Retinal pigment epithelial cell (primary cell): Measurements from ENCODE around the gene KLC4.

Experiments
- DNase-seq: peaks from one replicate; pipeline ENCODE4 v3.0.0-alpha.2; 2010; ENCODE audit warnings: low read depth
- H3K4me3 ChIP-seq: 2 replicates; pipeline ENCODE4 v1.5.1; 2011; ENCODE audit warnings: mild to moderate bottlenecking, low read length, control low read depth, moderate library complexity
- CTCF ChIP-seq: conservative IDR thresholded peaks from 2 replicates; pipeline ENCODE4 v1.5.1; 2011; ENCODE audit warnings: low read depth, low read length, control low read depth, inconsistent platforms

Gene KLC4

GRCh38 chr6:43024436-43024835, 35.0 kb upstream of the KLC4 start:
- H3K4me3 ChIP-seq = no peak overlapping the region
- DNase-seq = no peak
- TF ChIP-seq CTCF = no peak

GRCh38 chr6:43026365-43026764, 33.1 kb upstream of the KLC4 start:
- no peak for TF ChIP-seq CTCF
- no peak overlapping the region for H3K4me3 ChIP-seq
- DNase-seq = no peak

- H3K4me3 ChIP-seq = no peak overlapping the region
- no peak for TF ChIP-seq CTCF
- no peak for DNase-seq
Measured at GRCh38 chr6:43029120-43029519, 30.3 kb upstream of the KLC4 start.

- no peak for DNase-seq
- no peak overlapping the region for H3K4me3 ChIP-seq
- no peak for TF ChIP-seq CTCF
Measured at GRCh38 chr6:43032326-43032725, 27.1 kb upstream of the KLC4 start.

- no peak overlapping the region for H3K4me3 ChIP-seq
- TF ChIP-seq CTCF = no peak
- DNase-seq = no peak
Measured at GRCh38 chr6:43033496-43034189, 25.8 kb upstream of the KLC4 start.

GRCh38 chr6:43034190-43034525, 25.3 kb upstream of the KLC4 start:
- no peak for DNase-seq
- no peak overlapping the region for H3K4me3 ChIP-seq
- TF ChIP-seq CTCF = no peak

GRCh38 chr6:43035495-43036194, 23.8 kb upstream of the KLC4 start:
- no peak for DNase-seq
- H3K4me3 ChIP-seq = no peak overlapping the region
- TF ChIP-seq CTCF = no peak
